ENCODE data around the gene RASGRF1. TPM values are rescaled to one million over a fixed set of nuclear protein-coding genes. Genes with fewer than 3 reads are reported as not detected.

RASGRF1 gene
- total and polyA plus RNA-seq, 11 donors: 0.12 to 0.40 (median 0.25) TPM; not detected in 8

GRCh38 chr15:79084308-79084968 lies 6.1 kb downstream of the RASGRF1 start:
- intact Hi-C loops (cut with DNase I): no loop called here
- Histone ChIP-seq H3K9me3 (no peaks in the 10 kb centered on the region), H3K4me1 (peaks cover 0 to 4% (median 0%) of the 10 kb centered on the region in 12 donors), H3K4me3 (no peak overlapping the region), H3K36me3 (no peaks in the 10 kb centered on the region), H3K27ac (no peak overlapping the region), H3K27me3 (peaks cover 9 to 55% (median 18%) of the 10 kb centered on the region in 9 donors)
- DNase-seq (peak in 1 of 5 donors; percentile 20), ATAC-seq (no peak)
- WGBS, 4 donors: 52 to 64% (median 64%) methylated on average over 14 of the region's 14 CpGs
- TF ChIP-seq CTCF (IDR thresholded peaks at IDR 0.05) (no peak), POLR2A (IDR thresholded peaks at IDR 0.05) (no peak)

GRCh38 chr15:79083154-79083553 lies 7.4 kb downstream of the RASGRF1 start:
- no peak for ATAC-seq
- no peaks in the 10 kb centered on the region for H3K36me3 ChIP-seq
- no peaks in the 10 kb centered on the region for H3K4me1 ChIP-seq
- H3K27me3 ChIP-seq: peaks cover 0 to 42% (median 7%) of the 10 kb centered on the region in 9 donors
- TF ChIP-seq POLR2A (IDR thresholded peaks at IDR 0.05): no peak
- 69 to 72% (median 72%) methylated on average over 9 to 14 of the region's 14 CpGs for WGBS, 4 donors
- no peak overlapping the region for H3K4me3 ChIP-seq
- intact Hi-C loops (cut with DNase I): no loop called here
- H3K27ac ChIP-seq: no peak overlapping the region
- H3K9me3 ChIP-seq: no peaks in the 10 kb centered on the region
- DNase-seq: peak in 1 of 5 donors; percentile 26

GRCh38 chr15:79082363-79083070 lies 8.1 kb downstream of the RASGRF1 start:
- no peak for ATAC-seq
- intact Hi-C loops (cut with DNase I): no loop called here
- Histone ChIP-seq H3K4me1 (no peaks in the 10 kb centered on the region), H3K4me3 (no peak overlapping the region), H3K9me3 (no peaks in the 10 kb centered on the region), H3K27me3 (peaks cover 0 to 35% (median 7%) of the 10 kb centered on the region in 9 donors), H3K27ac (no peak overlapping the region), H3K36me3 (no peaks in the 10 kb centered on the region)
- WGBS, 4 donors: 66 to 74% (median 67%) methylated on average over 6 of the region's 6 CpGs
- peak in 1 of 5 donors; percentile 2 for DNase-seq
- no peak for TF ChIP-seq POLR2A (IDR thresholded peaks at IDR 0.05)
- no peak for TF ChIP-seq CTCF (IDR thresholded peaks at IDR 0.05)

- 70 to 81% (median 79%) methylated on average over 8 to 11 of the region's 11 CpGs for WGBS, 4 donors
- DNase-seq (no peak), ATAC-seq (no peak)
- Histone ChIP-seq H3K36me3 (no peaks in the 10 kb centered on the region), H3K4me3 (no peak overlapping the region), H3K27ac (no peak overlapping the region), H3K9me3 (no peaks in the 10 kb centered on the region), H3K27me3 (peaks cover 0 to 9% (median 0%) of the 10 kb centered on the region in 9 donors), H3K4me1 (no peaks in the 10 kb centered on the region)
- TF ChIP-seq CTCF (IDR thresholded peaks at IDR 0.05): no peak
- no peak for TF ChIP-seq POLR2A (IDR thresholded peaks at IDR 0.05)
- intact Hi-C loops (cut with DNase I): no loop called here
Measured at GRCh38 chr15:79078763-79079410, 11.7 kb downstream of the RASGRF1 start.
